ENCODE results near the gene TMEM209.

TMEM209 gene

GRCh38 chr7:130179631-130180030 lies 25.6 kb downstream of the TMEM209 start:
- DNase-seq (ENCODE audit: extremely low read depth, low read depth), result no peak
- no peak for TF ChIP-seq CTCF (IDR thresholded peaks at IDR 0.05; ENCODE audit: low read depth, low read length)

GRCh38 chr7:130178251-130178650 lies 27.0 kb downstream of the TMEM209 start:
- DNase-seq (ENCODE audit: extremely low read depth, low read depth), result no peak
- TF ChIP-seq CTCF (IDR thresholded peaks at IDR 0.05; ENCODE audit: low read depth, low read length), result no peak

- TF ChIP-seq CTCF (IDR thresholded peaks at IDR 0.05; ENCODE audit: low read depth, low read length), result no peak
- no peak for DNase-seq (ENCODE audit: extremely low read depth, low read depth)
Observed at GRCh38 chr7:130174237-130174959, 30.8 kb downstream of the TMEM209 start.

- no peak for DNase-seq (ENCODE audit: extremely low read depth, low read depth)
- no peak for TF ChIP-seq CTCF (IDR thresholded peaks at IDR 0.05; ENCODE audit: low read depth, low read length)
Observed at GRCh38 chr7:130162196-130162595, 43.0 kb downstream of the TMEM209 start.

- DNase-seq (ENCODE audit: extremely low read depth, low read depth), result no peak
- no peak for TF ChIP-seq CTCF (IDR thresholded peaks at IDR 0.05; ENCODE audit: low read depth, low read length)
Observed at GRCh38 chr7:130160455-130160854, 44.8 kb downstream of the TMEM209 start.

- no peak for TF ChIP-seq CTCF (IDR thresholded peaks at IDR 0.05; ENCODE audit: low read depth, low read length)
Observed at GRCh38 chr7:130160023-130160422, 45.2 kb downstream of the TMEM209 start.

GRCh38 chr7:130157700-130158099 lies 47.5 kb downstream of the TMEM209 start:
- no peak for TF ChIP-seq CTCF (IDR thresholded peaks at IDR 0.05; ENCODE audit: low read depth, low read length)
- no peak for DNase-seq (ENCODE audit: extremely low read depth, low read depth)

More at GRCh38 chr7:130160023-130160422, 45.2 kb downstream of the TMEM209 start:
- DNase-seq (ENCODE audit: extremely low read depth, low read depth), result no peak

Data from AG09319 (cell line).